Upper lobe of left lung (tissue), 4 donors: ENCODE data around the gene CAMK1D.

Experiments used
- CTCF ChIP-seq, 6 experiments: fragments of 450-650 bp in 4 of 6; fragments of 200-600 bp in 2 of 6; sonication (generic) in 2 of 6; IDR thresholded peaks; one replicate each; pipeline ENCODE4 v1.5.1; 2016 to 2019; ENCODE audit warnings: antibody characterized with exemption in 6 of 6
- EP300 ChIP-seq, 4 donors: sonication (generic); formaldehyde crosslinking; IDR thresholded peaks; one replicate each; pipeline ENCODE4 v1.5.1; 2017; ENCODE audit warnings: antibody characterized with exemption in 4 of 4, control low read depth in 2 of 4
- POLR2A ChIP-seq, 4 donors: fragments of 450-650 bp; IDR thresholded peaks; one replicate each; pipeline ENCODE4 v1.5.1; 2016 to 2017; ENCODE audit warnings: antibody characterized with exemption in 4 of 4, mild to moderate bottlenecking in 2 of 4
- POLR2AphosphoS5 ChIP-seq, 2 donors: sonication (generic); formaldehyde crosslinking; IDR thresholded peaks; one replicate each; pipeline ENCODE4 v1.5.1; 2017; ENCODE audit warnings: antibody characterized with exemption in 2 of 2

GRCh38 chr10:12783293-12783692, 433.9 kb downstream of the CAMK1D start:
- TF ChIP-seq EP300 (IDR thresholded peaks at IDR 0.05) = no peak
- TF ChIP-seq CTCF (IDR thresholded peaks at IDR 0.05) = no peak
- TF ChIP-seq POLR2A (IDR thresholded peaks at IDR 0.05) = no peak
- TF ChIP-seq POLR2AphosphoS5 (IDR thresholded peaks at IDR 0.05) = no peak
